Middle frontal gyrus (tissue), 1 donor: ENCODE results near the gene TDRD10.
"Not testable (repeated sequence)": the region's sequence is repeated elsewhere in the genome, so short reads cannot be mapped to it uniquely, and the experiment has no call there.

Source experiments
- DNase-seq: peaks from one replicate; pipeline ENCODE4 v3.0.0-alpha.2; 2015; ENCODE audit warnings: low spot score; ENCODE audit errors: extremely low spot score

The TDRD10 gene

DNA sequence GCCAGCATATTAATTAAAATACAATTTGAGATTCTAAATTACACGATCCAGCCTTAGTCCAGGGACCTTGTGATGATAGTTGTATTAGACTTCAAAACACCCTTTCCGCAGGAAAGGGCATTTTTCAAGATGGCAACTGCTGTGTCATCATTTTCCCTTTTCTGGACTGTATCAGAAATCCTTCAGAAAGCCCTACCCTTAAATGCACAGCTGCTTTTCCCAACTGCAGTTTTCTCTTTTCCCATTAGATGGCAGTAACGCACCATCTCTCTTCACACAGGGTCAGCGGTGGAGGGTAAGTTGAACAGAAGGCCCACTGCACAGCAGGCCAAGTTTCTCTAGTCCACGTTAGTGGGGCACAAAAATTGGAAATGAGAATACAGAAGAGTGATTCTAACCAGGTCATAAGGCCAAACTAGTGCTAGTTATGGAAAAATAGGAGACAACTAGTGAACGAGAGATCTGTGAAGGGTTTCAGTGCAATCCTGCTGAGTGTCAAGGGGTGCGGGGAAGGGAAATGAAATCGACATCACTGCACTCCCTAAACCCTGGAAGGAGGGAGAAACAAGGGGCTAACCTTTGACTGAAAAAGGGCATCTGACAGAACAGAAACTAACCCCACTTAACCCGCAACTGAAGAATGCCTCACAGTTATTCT, 22.1 kb upstream of the TDRD10 start:
- DNase-seq = peak; percentile 84

DNA sequence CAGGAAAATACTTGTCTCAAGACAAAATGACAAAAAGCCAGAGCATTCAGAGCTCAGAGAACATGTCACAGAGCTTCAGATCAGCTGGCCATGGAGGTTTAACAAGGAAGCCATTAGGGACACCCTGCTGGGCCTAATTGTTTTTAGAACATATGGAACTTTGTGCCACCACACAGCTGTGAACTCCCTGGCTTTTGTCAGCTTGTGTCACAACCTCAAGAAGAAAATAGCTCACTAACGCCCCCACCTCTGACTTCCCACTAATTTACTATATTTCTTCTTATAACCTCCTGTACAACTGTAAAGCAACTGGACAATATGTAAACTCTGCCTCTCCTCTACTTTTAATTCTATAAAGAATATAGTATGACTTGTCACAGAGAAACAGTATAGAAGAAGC, 21.0 kb upstream of the TDRD10 start:
- DNase-seq = no peak

DNA sequence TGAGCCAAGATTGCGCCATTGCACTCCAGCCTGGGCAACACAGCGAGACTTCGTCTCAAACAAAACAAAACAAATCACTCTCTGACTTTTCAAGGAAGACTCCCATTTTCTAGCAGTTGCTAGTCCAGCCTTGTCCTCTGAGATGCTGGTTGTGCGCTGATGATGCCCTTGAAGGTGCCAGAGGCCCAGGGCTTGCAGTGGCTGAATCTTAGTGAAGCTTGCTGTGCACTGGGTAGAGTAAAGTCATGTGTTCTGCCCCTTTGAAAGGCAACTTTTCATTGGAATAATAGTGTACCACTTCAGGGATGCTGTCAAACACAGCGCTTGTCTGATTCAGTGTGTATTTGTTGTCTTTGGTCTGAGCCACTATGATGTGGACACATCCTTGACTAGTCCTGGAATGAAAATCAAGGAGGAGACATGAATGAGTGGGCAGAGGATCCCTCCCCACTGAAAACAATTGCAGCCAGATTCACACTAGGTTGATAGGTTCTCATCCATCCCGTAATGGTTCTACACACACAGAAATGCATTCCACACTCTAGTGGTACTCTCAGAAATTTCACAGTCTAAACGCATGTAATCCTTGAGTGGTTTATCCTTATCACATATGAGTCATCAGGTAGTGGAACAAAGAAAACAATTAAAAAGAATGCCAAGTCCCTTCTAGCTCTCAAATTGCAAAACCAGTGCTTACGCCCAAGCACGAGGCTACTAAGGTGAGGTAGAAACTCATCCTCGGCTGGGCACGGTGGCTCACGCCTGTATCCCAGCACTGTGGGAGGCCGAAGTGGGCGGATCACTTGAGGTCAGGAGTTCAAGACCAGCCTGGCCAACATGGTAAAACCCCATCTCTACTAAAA, 17.8 kb upstream of the TDRD10 start:
- no peak for DNase-seq

DNA sequence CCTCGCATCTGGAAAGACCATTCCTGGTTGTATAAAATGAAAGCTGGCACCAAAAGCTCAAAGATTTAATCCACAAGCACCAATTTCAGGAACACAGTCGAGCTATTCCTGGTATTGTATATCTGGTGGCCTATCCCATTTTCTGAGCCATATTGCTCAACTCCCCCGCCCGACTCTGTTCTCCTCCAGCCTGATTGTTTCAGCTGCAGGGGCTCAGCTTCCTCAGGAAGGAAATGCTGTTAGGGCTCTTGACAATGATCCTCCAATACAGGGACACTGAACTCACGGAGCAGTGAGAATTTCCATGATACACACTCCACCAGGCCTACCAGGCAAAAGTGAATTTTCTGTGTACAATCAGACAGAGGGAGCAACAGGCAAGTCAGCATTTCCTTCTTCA, 16.9 kb upstream of the TDRD10 start:
- no peak for DNase-seq

DNA sequence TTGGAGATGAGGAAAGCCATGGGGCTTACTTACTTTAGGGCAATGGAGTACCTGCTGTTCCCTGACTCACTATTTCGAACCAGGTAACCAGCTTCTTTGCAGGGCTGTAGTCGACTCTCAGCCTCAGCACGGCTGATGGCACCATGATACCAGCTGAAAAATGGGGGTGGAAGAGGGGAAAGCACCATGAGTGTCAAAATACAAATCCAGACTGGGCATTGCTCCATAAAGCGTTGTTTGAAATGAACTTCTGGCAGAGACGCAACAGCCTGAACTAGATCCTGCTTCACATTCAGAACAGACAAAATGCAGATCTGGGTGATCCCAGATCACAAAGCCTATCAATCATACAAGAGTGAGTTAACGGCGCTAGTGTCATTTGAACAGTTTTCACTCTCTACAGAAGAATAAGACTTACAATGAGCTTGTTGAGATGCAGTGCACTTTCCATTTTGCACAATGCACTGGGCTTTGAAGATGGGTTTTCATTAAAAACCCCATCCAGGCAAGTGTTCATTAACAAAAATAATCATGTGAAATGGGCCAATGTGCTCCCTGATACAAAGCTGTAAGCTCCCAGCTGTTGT, 16.0 kb upstream of the TDRD10 start:
- DNase-seq = no peak

DNA sequence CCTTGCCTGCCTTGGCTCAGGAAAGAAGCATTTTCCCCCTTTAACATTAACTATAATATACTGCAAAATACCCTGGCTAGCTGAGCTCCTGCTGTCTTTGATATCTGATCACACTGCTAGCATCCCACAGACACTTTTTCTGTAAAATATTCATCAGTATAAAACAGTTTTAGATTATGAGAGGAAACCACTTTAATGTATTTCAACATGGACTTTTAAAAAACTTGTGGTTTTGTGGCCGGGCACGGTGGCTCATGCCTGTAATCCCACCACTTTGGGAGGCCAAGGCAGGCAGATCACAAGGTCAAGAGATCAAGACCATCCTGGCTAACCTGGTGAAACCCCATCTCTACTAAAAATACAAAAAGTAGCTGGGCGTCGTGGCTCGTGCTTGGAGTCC, 15.3 kb upstream of the TDRD10 start:
- not testable (repeated sequence) for DNase-seq

DNA sequence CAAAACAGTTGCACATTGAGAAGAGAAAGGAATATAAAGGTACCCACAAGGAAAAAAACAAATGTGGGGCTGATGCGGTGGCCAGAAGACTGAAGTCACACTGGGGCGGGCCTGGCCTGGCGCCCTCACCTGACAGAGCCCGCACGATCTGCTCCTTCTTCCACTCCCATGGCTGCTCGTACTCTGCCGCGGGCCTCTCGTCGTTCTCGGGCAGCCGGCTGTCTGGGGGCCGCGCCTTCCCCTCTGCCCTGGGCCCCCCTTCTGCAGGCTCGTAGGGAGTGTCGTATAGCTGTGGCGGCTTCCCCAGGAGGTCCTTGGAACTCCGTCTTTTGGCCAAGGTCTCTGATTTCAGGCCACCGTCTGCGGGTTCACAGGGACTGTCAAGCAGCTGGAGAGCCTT, 13.1 kb upstream of the TDRD10 start:
- no peak for DNase-seq

DNA sequence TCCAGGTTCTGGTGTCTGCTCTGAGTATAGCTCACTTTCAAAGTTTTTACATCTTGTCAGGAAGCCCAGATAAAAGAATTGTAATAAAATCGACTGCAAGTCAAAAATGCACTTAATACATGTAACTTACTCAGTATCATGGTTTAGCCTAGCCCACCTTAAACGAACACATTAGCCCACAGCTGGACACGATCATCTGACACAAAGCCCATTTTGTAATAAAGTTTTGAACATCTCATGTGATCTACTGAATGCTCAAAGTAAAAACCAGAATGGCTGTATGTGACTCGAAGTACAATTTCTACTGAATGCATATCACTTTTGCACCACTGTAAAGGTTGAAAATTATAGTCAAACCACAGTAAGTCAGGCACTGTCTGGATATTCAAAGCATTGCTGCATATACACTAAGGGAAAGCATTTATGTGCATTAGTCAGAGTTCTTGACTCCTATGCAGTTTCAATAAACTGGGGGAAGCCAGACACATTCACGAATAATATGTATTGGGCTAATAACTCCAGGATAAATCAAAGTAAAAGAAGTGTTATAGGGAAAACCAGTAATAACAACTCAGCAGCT, 12.2 kb upstream of the TDRD10 start:
- no peak for DNase-seq

DNA sequence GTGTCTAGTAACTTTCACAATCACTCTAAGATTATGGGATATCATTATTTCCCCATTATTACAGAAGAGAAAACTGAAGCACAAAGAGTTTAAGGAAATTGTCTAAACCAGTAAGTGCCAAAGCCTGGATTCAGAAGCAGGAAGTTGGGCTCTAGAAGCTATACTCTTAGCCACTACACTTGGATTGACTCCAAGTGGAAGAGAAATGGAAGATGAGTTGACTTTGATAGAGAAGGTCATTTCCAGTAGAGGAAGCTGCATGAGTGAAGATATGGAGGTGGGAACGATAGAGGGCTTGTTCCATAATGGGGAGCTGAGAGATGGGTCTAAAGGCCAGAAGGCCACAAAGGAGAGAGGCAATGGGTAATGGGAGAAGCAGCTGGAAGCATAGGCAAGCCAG, 11.7 kb upstream of the TDRD10 start:
- no peak for DNase-seq

DNA sequence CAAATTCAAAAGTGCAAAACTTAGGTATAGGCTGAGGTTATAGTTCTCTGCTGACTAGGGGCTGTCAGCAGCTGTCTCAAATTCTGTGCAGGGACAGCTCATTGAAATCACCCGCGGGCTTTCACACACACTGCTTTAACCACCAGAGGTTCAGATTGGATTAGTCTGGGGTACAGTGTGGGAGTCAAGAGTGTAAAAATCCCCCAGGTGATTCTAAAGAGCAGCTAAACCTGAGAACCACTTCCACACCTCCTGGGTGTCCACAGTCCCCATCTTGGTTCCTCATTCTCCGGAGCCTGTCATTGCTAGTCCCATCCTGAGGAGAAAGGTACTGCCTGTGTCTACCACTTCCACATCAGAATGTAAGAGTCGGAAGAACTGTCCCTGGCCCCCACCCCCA, 9.9 kb upstream of the TDRD10 start:
- DNase-seq = no peak

DNA sequence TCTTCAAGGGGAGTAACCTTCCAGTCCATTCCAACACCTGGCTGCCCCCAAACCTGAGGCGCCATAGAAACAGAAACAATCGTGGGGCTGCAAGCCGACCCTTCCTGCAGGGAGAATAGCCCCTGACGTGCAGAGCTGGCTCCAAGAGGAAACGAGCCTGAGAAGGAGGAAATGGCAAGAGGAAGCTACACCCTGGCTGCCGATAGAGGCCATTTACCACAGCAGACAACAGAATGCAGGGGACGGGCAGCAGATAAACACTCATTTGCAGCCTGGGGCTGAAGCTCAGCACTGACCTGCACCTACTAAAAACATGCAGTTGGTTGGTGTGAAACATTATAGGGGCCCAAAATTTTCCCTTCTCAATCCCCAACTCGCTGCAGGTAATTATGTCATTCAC, 8.7 kb upstream of the TDRD10 start:
- DNase-seq = no peak

DNA sequence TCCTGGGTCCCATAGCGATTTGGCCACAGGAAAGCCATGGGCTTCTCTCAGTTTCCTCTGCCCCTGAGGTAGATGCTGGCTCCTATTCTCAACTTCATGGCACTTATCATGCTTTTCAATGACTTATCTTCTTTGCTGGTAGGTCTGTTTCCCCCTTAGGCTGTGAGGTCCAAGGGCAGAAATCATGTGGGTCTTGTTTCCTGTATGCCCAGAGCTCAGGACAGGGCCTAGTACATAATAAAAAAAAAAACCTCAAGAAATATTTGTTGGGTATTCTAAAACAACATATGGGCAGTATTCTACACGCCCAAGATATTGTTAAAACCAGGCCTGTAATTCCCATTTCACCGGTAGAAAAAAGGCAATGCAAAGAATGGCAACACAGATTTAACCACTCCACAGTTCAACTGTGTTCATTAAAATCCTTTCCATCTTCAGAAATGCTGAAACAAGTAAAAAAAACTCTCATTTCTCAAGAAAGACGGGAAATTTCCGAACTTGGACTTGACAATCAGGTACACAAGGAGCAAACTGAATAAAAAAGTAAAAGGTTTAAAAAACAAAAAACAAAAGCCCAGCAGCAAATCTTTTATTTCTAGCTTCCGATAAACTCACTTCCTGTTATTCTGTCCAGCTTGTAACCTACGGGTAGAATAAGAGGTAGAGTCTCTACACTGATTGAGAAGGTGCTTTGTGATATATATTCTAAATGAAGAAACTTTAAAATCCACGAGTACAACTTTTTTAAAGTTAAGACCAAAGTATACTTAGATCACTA, 6.3 kb upstream of the TDRD10 start:
- DNase-seq = no peak

DNA sequence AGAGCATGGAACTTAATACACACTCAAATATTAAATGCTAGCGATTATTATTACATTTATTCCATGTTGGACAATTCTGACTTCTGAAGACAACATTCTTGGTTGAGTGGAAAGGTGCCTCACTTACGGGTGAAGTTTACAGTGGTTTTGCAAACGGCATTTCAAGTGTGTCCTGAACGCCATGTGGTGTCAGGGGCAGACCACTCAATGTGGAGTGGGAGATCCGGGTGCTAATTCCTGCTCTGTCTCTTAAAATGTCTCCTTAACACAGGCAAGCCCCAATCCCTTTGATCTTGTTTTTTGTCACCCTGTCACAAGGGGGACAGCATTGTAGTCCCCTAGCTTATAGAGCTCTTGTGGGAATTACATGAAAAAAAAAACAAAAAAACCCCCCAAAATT, 5.6 kb upstream of the TDRD10 start:
- no peak for DNase-seq

DNA sequence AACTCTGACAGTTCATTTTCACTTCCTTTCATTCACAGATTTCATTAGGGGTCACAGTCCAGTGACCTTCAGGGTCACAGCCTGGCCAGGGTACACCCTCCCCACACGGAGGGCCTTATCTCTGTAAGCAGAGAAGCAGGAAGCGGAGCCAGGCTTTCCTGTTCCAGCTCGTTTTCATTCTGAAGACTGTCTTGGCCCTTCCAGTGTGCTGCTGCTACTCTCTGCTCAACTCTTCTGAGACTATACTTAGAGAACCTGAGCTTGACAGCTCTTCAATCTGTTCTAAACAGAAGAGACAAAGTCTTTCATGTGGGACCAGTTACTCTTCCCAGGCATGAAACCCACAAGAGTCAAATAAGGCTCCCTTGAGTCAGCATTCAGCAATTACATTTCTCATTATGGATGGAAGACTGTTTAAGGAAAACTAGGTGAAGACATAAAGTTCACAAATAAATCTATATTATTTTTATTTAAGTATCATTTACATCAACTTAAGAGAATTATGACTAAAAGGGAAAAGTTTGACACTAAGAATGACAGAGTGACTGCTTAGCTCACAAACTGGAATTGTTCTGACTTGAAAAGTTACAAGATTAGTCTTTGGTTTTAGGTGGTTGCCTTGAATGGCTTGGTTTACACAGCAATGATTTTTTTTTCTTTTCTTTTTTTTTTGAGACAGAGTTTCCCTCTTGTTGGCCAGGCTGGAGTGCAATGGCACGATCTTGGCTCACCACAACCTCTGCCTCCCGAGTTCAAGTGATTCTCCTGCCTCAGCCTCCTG, 4.8 kb upstream of the TDRD10 start:
- DNase-seq = no peak

DNA sequence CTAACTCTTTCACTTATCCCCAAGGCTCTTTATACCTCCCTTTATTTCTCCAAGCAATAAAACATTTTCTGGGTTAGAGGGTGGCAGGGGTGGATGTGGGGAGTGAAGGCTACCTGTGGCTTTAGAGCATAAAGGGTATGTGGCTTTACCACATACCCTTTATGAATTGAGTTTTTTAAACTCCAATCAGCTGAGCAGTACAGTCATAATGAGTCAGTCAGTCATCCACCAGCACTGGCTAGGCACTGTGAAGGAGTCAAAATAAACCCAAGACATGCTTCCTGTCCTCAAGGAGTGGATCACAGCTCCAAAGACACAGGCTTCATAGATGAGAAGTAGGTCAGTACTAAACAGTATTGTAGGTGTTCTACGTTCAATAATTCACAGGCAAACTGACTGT, 2.6 kb upstream of the TDRD10 start:
- no peak for DNase-seq

DNA sequence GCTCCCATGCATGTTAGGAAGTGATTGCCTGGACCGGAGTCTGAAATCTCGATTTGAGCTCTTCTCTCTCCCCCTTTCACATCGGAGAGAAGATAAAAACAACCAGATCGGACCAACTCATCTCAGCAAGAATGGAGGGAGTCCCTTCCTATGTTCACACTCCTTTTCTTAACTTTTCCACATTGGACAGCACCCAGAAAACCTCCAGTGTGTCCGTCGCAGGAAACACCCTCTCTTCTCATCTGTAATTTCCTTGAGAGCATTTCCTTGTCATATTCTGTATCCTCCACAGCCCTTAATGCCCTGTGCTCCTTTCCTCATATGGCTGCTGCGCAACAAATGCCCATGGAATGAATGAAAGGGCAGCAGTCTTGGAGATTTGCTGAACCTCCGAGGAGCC, 1.5 kb upstream of the TDRD10 start:
- DNase-seq = no peak

DNA sequence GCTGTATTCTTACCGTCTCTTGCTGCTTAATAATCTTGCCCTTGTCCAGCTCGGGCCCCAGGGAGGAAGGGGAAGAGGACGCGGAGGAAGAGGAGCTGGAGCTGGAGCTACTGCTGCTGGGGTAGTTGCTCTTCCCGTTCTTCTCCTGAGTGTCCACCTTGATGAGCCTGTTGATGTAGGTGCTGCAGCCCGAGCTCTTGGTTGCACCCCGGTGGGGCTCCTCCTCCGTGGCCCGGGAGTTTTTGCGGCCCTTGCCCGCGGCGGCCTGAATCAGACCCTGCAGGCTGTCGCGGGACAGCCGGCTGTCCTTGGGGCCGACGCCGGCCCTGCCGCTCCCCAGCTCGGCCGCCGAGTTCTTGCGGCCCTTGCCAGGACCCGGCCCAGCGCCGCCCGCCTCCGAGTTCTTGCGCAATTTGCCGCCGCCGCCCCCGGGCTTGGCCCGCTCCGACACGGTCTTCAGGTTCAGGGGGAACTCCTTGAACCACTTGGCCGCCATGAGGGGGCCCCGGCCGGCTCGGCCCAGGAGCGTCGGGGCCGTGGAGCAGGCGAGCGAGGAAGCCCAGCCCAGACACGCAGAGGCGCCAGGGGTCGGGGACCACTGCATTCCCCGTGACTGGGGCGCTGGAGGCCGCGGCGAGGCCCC, 475 bp upstream of the TDRD10 start:
- no peak for DNase-seq

DNA sequence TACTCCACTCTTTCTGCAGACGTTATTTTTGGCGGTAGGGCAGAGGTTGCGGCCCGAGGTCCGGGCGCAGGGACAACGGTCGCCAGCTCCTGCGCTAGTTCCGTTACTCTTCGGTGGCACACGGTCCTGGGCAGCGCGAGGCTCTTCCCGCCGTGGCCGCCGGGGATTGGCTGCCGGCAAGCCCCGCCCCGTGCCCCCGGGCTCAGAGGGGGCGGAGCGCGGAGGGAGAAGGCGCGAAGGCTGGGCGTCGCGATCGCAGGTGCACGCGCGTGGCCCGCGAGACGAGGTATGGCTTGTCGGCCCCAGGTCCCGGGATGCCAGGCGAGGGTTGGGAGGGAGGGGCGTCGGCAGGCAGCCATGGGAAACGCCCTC, 711 bp downstream of the TDRD10 start:
- DNase-seq = no peak

DNA sequence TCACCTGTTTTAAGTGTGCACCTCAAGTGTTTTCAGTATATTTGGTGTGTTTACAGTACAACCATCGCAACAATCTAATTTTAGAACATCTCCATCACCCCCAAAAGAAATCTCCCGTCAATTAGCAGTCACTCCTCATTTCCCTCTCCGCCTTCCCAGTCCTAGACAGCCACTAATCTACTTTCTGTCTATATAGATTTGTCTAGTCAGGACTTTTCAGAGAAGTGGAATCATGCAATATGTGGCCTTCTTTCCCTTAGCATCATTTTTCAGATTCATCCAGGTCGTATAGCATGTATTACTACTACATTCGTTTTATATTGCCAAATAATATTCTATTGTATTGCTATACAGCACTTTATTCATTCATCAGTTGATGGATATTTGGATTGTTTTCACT, 1.9 kb downstream of the TDRD10 start:
- no peak for DNase-seq

DNA sequence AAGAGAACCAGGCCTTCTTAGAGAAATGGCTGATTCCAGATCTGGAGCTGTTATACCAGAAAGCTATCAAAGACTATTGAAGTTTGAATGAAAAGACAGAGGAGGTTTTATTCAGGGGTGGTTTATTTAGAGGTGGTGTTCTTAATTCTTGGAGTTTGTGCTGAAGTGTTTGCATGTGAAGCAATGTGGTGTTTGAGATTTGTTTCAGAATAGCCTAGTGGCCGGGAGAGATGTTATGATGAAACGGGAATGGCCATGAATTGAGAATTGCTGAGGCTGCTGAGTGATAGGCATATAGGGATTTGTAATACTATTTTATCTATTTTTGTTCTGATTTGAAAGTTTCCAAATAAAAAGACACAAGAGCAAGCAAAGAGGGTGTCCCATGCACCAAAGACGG, 10.7 kb downstream of the TDRD10 start:
- no peak for DNase-seq
